GM06990 (cell line): Measurements from ENCODE around the gene PRODH2.

ENCODE experiments used
- DNase-seq: peaks from one replicate; pipeline ENCODE4 v3.0.0-alpha.2; 2011; ENCODE audit not compliant: insufficient read length; ENCODE audit errors: extremely low read depth
- H3K27me3 ChIP-seq: replicated peaks from 2 replicates; pipeline ENCODE4 v1.6.0; 2011; ENCODE audit warnings: low read length; ENCODE audit not compliant: control insufficient read depth, insufficient read depth
- H3K36me3 ChIP-seq: 2 replicates; pipeline ENCODE4 v1.5.1; 2011; ENCODE audit warnings: low read length; ENCODE audit not compliant: control insufficient read depth, insufficient read depth
- H3K4me3 ChIP-seq: replicated peaks from 2 replicates; pipeline ENCODE4 v1.5.1; 2011; ENCODE audit warnings: low read depth, mild to moderate bottlenecking, control low read depth, low read length
- TF ChIP-seq, protein P1 (sequence below): IDR thresholded peaks from 2 replicates; pipeline ENCODE4 v1.5.1; 2011; ENCODE audit warnings: low read length, control low read depth, mild to moderate bottlenecking, inconsistent platforms; ENCODE audit not compliant: insufficient read depth, poor library complexity, severe bottlenecking

PRODH2 gene

DNA sequence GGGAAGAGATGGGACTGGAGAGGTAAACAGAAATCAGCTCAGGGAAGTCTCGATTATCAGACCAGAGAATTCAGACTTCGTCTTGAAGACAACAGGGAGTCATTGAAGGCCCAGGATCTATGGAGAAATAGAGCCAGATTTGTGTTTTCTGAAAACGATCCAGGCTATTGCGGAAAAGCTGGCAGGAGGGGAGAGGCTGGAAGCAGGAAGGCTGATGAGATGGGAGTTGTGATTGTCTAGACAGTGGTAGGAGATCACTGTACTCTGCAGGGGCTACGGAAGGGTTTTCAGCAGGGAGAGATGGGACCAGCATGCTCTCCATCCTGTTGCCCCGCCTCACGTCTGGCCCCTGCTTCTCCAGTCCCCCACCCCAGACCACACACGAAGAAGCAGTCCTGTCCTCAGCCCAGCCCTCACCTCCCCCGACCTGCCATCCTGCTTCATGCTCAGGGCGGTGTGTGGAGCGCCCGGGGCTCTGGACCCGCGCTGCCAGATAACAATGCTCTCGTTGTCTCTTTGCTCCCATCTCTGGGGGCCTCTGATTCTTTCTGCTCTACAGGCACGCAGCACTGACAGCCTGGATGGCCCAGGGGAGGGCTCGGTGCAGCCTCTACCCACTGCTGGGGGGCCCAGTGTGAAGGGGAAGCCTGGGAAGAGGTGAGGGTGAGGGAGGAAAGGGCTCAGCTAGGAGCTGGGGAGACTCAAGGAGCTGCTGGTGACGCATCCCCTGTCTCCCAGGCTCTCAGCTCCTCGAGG, 35.4 kb downstream of the PRODH2 start:
- TF ChIP-seq, protein P1, sequence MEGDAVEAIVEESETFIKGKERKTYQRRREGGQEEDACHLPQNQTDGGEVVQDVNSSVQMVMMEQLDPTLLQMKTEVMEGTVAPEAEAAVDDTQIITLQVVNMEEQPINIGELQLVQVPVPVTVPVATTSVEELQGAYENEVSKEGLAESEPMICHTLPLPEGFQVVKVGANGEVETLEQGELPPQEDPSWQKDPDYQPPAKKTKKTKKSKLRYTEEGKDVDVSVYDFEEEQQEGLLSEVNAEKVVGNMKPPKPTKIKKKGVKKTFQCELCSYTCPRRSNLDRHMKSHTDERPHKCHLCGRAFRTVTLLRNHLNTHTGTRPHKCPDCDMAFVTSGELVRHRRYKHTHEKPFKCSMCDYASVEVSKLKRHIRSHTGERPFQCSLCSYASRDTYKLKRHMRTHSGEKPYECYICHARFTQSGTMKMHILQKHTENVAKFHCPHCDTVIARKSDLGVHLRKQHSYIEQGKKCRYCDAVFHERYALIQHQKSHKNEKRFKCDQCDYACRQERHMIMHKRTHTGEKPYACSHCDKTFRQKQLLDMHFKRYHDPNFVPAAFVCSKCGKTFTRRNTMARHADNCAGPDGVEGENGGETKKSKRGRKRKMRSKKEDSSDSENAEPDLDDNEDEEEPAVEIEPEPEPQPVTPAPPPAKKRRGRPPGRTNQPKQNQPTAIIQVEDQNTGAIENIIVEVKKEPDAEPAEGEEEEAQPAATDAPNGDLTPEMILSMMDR: no peak
- no peaks in the 10 kb centered on the region; the same call in 1 of the 2 replicates for H3K36me3 ChIP-seq
- no peak for DNase-seq
- no peak overlapping the region for H3K4me3 ChIP-seq
- H3K27me3 ChIP-seq: no peaks in the 10 kb centered on the region

DNA sequence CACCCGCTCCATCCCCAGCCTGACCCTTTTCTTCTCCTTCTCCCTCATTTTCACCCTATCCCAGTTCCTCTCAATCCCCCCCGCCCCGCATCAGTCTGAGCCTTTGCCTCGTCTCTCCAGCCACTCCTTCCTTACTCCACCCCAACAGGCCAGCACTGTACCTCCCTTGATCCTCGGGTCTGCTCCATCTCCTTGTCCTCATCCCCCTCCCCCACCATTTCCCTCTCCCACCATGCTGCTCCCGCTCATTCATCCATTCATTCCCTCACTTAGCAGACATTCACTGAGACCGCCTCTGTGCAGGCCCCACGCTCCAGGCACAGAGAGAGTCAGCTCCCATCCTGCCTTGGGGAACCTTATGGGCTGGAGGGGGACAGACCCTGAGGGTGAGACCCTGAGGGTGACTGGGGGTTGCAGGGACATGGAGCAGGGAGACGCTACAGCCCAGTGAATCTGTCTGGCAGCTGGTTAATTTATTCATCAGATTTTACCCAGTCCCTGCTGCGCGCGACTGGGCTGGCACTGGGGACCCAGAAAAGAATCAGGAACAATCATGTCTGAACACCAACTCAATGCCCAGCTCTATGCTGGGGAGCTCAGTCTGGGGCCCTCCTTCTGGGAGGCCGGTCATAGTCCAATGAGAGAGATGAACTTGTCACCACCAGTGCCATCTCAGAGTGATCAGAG, 36.4 kb downstream of the PRODH2 start:
- H3K27me3 ChIP-seq: no peaks in the 10 kb centered on the region
- no peaks in the 10 kb centered on the region; the same call in 1 of the 2 replicates for H3K36me3 ChIP-seq
- DNase-seq: no peak
- TF ChIP-seq, protein P1: no peak
- peak overlapping the region; percentile 83 for H3K4me3 ChIP-seq

DNA sequence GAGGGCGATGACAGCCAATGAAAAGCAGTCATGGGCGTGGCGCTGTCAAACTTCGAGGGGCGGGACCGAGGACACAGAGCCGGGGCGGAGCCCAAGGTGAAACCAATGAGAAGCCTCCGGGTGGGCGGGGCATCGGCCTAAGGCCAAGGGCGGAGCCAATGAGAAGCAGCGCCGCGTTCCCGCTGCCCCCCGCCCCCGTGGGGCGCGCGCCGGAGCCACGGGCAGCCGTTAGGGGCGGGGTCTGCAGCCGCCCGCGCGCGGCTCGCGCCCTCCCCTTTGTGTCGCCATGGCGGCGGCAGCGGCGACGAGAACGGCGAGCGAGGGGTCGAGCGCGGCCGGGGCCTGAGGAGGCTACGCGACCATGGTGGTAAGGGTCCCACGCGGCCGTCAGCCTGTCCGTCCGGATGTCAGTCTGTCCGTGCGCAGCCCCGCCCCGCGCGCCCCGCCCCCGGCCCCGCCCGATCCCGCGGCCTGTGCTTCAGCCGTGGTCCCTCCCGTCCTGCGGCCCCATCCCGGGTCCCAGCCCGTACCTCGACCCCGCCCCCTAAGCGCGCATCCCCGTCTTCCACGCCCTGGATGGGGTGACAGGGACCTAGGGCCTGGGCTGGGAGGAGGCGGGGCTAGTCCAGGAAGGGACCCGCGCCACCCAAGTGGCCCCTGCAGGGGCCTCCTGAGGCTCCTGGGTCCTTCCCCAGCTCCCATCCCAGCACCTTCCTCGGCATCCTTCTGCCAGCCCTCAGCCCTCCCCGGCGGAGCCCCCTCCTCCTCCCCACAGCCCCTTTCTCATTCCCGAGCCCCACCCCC, 37.1 kb downstream of the PRODH2 start, which contains the start of gene ARHGAP33:
Gene ARHGAP33, plus strand, starts transcription at position 267 of the 804 bp plus-strand sequence. Its CDS starts 95 bp downstream, at position 362.
- peak within 1 kb of the TSS; percentile 83 for H3K4me3 ChIP-seq
- peak; percentile 95 for DNase-seq
- TF ChIP-seq, protein P1: no peak
- no peaks in the 10 kb centered on the region; the same call in 1 of the 2 replicates for H3K36me3 ChIP-seq
- no peaks in the 10 kb centered on the region for H3K27me3 ChIP-seq

DNA sequence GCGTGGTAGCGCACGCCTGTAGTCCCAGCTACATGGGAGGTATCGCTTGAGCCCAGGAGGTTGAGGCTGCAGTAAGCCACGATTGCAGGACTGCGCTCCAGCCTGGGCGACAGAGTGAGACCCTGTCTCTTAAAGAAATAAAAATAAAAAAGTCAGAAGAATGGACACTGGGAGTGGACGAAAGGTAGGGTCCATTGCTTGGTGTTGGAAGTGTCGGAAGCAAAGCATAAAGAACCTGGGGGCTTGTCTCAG, 37.7 kb downstream of the PRODH2 start:
- no peaks in the 10 kb centered on the region for H3K27me3 ChIP-seq
- TF ChIP-seq, protein P1: no peak
- no peak for DNase-seq
- no peaks in the 10 kb centered on the region; the same call in 1 of the 2 replicates for H3K36me3 ChIP-seq
- peak overlapping the region; percentile 45 for H3K4me3 ChIP-seq

DNA sequence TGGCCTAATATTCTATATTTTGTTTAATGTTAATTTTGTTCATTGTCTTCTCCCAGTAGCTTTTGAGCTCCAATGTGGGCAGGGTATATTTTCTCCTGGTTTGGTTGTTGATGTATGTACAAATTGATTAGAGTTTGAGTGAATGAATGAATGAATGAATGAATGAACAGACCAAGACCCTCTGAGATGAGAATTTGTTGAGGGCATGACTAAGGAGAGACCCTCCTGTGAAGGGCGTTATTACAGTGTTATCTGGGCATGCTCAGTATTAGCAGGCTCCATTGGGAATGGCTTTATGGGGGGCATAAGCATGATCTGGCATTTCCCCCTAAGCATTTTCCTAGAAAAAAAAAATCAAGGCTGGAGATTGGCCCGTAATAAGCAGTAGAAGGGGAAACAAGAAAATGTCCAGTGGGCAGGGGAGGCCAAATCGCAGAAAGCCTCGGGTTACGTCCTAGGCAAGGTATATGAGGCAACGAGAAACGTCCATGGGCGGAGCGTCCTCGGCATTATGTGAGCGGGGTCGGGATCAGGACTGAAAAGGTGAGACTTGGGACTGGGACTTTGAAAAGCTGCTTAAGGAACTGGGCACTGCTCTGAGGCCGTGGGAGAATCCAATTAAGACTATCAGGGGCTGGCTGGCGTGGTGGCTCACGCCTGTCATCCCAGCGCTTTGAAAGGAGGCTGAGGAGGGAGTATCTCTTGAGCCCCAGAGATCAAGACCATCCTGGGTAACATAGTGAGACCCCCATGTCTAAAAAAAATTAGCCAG, 38.2 kb downstream of the PRODH2 start:
- no peaks in the 10 kb centered on the region; the same call in 1 of the 2 replicates for H3K36me3 ChIP-seq
- TF ChIP-seq, protein P1: no peak
- peak overlapping the region; percentile 45 for H3K4me3 ChIP-seq
- H3K27me3 ChIP-seq: no peaks in the 10 kb centered on the region
- DNase-seq: no peak
